ENCODE measurements around the gene EGFL7.

The EGFL7 gene

DNA sequence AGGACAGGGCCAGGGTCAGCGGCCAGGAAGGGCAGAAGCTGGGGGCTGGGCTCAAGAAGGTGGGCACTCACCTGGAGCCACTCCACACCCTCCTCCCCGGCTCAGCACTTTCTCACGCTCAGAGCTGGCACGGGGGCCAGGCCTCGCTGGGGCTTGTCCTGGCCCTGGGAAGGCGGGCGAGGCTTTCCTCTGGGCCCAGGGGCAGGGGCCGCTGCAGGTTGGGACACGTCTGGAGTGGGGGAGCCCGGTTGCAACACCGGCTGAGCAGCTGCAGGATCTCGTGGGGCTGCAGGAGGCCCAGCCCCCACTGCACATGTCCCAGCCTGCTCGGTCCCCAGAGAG lies 38.9 kb upstream of the EGFL7 start:
- POLR2A ChIA-PET = interaction anchor here (0.6 kb wide), 1 partner anchor 185 kb away, joined by 3 read pairs; no protein-coding TSS in a partner anchor
- no peak overlapping the region for H3K4me3 ChIP-seq (ENCODE audit: low read depth, low read length)
- TF ChIP-seq, protein P1, sequence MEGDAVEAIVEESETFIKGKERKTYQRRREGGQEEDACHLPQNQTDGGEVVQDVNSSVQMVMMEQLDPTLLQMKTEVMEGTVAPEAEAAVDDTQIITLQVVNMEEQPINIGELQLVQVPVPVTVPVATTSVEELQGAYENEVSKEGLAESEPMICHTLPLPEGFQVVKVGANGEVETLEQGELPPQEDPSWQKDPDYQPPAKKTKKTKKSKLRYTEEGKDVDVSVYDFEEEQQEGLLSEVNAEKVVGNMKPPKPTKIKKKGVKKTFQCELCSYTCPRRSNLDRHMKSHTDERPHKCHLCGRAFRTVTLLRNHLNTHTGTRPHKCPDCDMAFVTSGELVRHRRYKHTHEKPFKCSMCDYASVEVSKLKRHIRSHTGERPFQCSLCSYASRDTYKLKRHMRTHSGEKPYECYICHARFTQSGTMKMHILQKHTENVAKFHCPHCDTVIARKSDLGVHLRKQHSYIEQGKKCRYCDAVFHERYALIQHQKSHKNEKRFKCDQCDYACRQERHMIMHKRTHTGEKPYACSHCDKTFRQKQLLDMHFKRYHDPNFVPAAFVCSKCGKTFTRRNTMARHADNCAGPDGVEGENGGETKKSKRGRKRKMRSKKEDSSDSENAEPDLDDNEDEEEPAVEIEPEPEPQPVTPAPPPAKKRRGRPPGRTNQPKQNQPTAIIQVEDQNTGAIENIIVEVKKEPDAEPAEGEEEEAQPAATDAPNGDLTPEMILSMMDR (IDR thresholded peaks at IDR 0.05; ENCODE audit: insufficient read depth, low read length, missing control alignments) = no peak
- CTCF ChIA-PET = interaction anchor here (0.6 to 9.6 kb wide), 4 partner anchors 11 to 136 kb away, joined by 3 to 674 read pairs (median 3); no protein-coding TSS in a partner anchor
- DNase-seq (ENCODE audit: low read depth, low spot score) = no peak

DNA sequence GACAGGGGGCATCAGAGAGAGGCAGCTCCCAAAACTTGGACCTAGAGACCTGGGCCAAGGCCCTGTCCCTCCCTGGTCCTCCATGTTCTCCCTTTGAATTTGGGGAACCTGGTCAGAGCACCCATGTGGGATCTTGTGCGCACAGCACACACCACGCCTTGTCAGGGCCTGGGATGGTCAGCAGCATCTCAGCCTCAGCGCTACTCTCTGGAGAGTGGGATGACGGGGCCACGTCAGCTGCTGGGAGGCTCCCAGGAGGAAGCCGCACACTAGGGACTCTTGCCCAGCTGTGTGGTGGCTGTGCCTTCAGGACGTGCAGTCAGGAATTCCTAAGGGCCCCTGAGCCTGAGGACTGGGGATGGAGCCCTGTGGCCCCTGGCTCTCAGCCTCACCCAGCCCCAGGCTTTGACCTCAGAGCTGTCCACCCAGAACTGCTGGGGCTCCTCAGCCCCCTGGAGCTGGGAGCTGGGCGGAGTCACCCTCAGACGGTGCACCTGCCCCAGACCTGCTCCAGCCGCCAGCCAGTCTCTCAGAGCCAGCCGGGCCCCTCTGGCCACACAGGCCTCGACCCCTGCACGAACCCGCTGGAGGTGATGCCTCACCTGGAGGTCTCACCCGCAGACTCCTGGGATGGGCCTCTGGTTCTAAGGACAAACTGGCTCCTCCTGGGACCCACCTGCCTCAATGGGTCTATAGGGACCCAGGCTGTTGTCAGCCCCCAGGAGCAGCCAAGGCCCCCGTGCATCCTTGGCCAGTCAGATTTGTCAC lies 38.3 kb upstream of the EGFL7 start:
- ChIA-PET CTCF (interaction anchor here (0.6 to 9.6 kb wide), 9 partner anchors 9 to 137 kb away, joined by 3 to 674 read pairs (median 3); no protein-coding TSS in a partner anchor), POLR2A (interaction anchor here (0.6 to 1.4 kb wide), 2 partner anchors 137 to 185 kb away, joined by 3 to 7 read pairs; no protein-coding TSS in a partner anchor)
- H3K4me3 ChIP-seq (ENCODE audit: low read depth, low read length) = no peak overlapping the region
- DNase-seq (ENCODE audit: low read depth, low spot score) = no peak
- TF ChIP-seq, protein P1 (IDR thresholded peaks at IDR 0.05; ENCODE audit: insufficient read depth, low read length, missing control alignments) = no peak

DNA sequence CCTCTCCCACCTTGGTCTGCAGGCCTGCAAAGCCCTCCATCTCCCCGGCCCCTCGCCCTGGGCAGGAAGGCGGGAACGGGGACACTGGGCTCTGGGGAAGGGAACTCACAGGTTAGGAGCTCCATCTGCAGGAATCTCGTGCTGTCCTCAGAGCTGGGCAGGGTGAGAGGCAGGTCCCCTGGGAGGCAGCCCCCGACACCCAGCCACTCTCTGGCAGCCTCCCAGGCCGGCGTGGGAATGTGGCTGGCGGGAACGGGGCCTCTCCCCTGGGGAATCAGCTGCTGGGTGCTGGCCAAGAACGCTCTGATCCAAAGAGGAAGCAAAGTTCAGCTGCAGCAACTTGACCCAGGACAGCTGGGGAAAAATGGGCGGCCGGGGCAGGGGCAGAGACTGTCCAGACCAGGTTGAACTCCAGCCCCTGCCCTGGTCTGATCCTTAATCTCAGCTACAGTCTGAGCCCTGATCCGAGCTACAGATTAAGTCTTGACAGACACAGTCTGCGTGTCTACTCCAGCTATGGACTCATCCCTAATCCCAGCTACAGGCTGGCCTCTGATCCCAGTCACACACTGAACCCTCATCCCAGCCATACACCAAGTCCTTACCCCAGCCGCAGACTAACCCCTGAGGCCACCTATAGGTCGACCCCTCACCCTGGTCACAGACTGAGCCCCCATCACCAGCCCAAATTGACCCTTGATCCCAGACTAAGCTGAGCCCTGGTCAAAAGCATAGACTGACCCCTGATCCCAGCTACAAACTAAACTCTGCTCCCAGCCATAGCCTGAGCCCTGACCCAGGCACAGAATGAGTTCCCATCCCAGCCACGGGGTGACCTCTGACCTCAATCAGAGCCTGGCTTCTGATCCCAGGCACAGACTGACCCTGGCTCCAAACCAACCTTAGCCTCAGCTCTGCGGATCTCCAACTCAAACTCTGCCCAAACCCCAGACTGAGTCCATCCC lies 37.3 kb upstream of the EGFL7 start:
- no peak for DNase-seq (ENCODE audit: low read depth, low spot score)
- ChIA-PET CTCF (interaction anchor here (0.8 to 9.6 kb wide), 19 partner anchors 8 to 138 kb away, joined by 3 to 674 read pairs (median 4); no protein-coding TSS in a partner anchor), POLR2A (interaction anchor here (0.9 to 1.5 kb wide), 5 partner anchors 11 to 142 kb away, joined by 3 to 8 read pairs (median 5); no protein-coding TSS in a partner anchor)
- no peak overlapping the region for H3K4me3 ChIP-seq (ENCODE audit: low read depth, low read length)
- TF ChIP-seq, protein P1 (IDR thresholded peaks at IDR 0.05; ENCODE audit: insufficient read depth, low read length, missing control alignments) = peak; percentile 59

DNA sequence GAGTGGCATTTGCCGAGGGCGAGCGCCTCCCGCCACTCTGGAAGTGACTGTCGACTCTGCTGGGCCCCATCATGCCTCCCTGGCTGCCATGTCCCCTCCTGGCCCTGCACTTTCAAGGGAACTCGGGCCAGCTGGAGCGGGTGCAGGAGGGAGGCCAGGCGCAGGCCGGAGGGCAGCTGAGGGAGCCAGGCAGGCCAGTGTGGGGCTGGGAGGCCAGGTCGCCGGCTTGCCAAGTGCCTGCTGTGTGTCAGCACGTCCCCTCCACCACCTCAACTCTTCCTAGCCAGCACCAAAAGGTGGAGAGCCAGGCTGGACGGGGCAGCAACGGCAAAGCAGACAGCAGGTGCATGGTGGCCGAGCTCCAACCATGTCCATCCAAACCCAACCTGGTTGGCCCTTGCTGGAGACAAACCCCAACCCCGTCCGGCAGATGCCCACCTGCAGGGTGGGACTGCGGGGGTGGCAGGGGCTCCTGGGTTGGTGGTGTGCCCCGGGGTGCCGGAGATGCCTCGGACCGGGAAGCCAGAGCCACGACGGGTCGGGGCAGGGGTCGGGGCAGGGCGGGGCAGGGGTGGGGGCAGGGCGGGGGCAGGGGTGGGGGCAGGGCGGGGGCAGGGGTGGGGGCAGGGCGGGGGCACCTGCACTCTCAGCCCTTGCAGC lies 36.5 kb upstream of the EGFL7 start:
- POLR2A ChIA-PET = interaction anchor here (1.4 to 1.5 kb wide), 4 partner anchors 12 to 139 kb away, joined by 4 to 8 read pairs (median 6); no protein-coding TSS in a partner anchor
- no peak overlapping the region for H3K4me3 ChIP-seq (ENCODE audit: low read depth, low read length)
- DNase-seq (ENCODE audit: low read depth, low spot score) = no peak
- TF ChIP-seq, protein P1 (IDR thresholded peaks at IDR 0.05; ENCODE audit: insufficient read depth, low read length, missing control alignments) = no peak
- CTCF ChIA-PET = interaction anchor here (0.8 to 9.6 kb wide), 17 partner anchors 8 to 139 kb away, joined by 3 to 674 read pairs (median 5); no protein-coding TSS in a partner anchor

DNA sequence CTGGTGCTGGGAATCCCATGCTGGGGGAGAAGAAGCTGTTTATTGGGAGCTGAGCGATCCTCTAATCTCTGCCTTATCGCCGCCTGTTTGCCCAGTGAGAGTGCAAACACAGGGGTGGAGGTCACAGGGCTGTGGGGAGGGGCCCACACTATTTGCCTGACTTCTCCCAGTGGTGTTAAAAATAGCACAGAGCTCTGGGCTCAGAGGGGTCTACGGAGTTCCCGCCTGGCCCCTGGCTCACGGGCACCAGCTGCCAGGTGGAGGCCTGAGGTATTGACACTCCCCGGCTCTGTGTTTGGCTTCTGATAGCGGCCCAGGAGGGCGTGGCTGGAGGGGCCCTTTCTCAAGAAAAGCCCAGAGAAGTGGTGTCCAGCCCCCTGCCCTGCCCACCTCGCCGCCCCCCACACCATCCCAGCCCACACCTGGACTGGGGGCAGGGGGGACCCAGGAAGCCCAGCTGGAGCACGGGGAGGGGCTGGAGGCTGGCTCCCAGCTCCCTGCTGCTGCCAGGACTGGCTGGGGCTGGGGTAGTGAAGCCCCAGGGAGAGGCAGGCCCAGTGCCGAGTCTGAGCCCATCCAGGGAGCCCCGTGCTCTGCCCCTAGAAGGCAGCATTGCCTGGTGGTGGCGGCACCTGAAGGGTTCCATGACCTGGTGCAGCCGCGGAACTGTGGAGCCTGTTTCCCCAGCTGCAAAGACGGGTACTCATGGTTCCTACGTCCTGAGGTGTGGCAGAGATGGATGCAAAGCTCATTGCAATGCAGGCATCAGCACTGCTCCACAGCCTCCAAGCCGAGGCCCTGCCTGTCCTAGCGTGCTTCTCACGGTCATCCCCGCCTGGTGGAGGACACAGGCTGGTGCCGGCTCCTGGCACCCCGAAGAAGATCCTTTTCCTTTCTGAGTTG lies 35.7 kb upstream of the EGFL7 start:
- POLR2A ChIA-PET = no interaction called here
- CTCF ChIA-PET = interaction anchor here (0.8 to 9.6 kb wide), 10 partner anchors 13 to 139 kb away, joined by 3 to 674 read pairs (median 6); no protein-coding TSS in a partner anchor
- no peak overlapping the region for H3K4me3 ChIP-seq (ENCODE audit: low read depth, low read length)
- no peak for DNase-seq (ENCODE audit: low read depth, low spot score)
- TF ChIP-seq, protein P1 (IDR thresholded peaks at IDR 0.05; ENCODE audit: insufficient read depth, low read length, missing control alignments) = peak; percentile 49
